ENCODE measurements around the gene ATP6V1C2. TPM values are rescaled to one million over a fixed set of nuclear protein-coding genes. Genes with fewer than 3 reads are reported as not detected.

Gene ATP6V1C2
- total and polyA plus RNA-seq, 9 of the 15 experiments (the other 6 are each of a cell fraction or from before 2014, with no cell fraction given): 0.01 to 0.31 (median 0.10) TPM; not detected in 4

GRCh38 chr2:10706033-10706432, 15.4 kb upstream of the ATP6V1C2 start:
- FAIRE-seq: no peak
- no peak for DNase-seq (ENCODE audit: extremely low read depth in 1 of 4, low spot score in 3 of 4)
- Histone ChIP-seq H2AFZ (ENCODE audit: low read depth, low read length) (no peak overlapping the region), H3K9me3 (replicated peaks; ENCODE audit: control insufficient read depth, insufficient read depth, low read depth, low read length) (no peaks in the 10 kb centered on the region), H3K9me1 (ENCODE audit: control insufficient read depth, insufficient read depth, low read length) (peaks cover 2% of the 10 kb centered on the region), H3K4me3 (no peak overlapping the region), H3K9ac (ENCODE audit: insufficient read depth in 1 of 2, low read depth in 2 of 2, low read length in 2 of 2) (no peak overlapping the region), H3K4me1 (replicated peaks in 1 of 2; ENCODE audit: control insufficient read depth in 2 of 2, insufficient read depth in 2 of 2, low read length in 2 of 2) (no peaks in the 10 kb centered on the region; a peak in 1 of 5 replicates), H3K27me3 (ENCODE audit: control insufficient read depth in 2 of 2, insufficient read depth in 2 of 2, low read length in 2 of 2) (peaks cover 25 to 49% of the 10 kb centered on the region in 2 experiments), H3K27ac (ENCODE audit: extremely low read depth, low read depth, low read length) (no peak overlapping the region), H3K36me3 (ENCODE audit: control insufficient read depth, insufficient read depth, low read length) (no peaks in the 10 kb centered on the region), H3K4me2 (ENCODE audit: insufficient read depth, low read length) (no peak overlapping the region), H4K20me1 (replicated peaks; ENCODE audit: control insufficient read depth, insufficient read depth, low read length) (no peaks in the 10 kb centered on the region), H3K79me2 (ENCODE audit: control insufficient read depth, insufficient read depth, low read length) (no peaks in the 10 kb centered on the region)
- WGBS (ENCODE audit: insufficient coverage, low coverage, missing lambda C conversion rate): 35% methylated on average over 5 of the region's 5 CpGs
- in situ Hi-C loops (cut with MboI) (no loop called here), intact Hi-C loops (cut with micrococcal nuclease) (no loop called here)
- BruUV-seq (replicated peaks): no TSS peak
- ATAC-seq: no peak
- POLR2A ChIA-PET: interaction anchor here (0.6 kb wide), 2 partner anchors 19 to 29 kb away, joined by 3 to 4 read pairs; no protein-coding TSS in a partner anchor
- CTCF ChIA-PET (ENCODE audit: low intra/inter-chr PET ratio): no interaction called here
- TF ChIP-seq ZNF639 (CRISPR knock-in tag; conservative IDR thresholded peaks at IDR 0.05 in 1 of 2, IDR thresholded peaks at IDR 0.05 in 1 of 2): no peak

DNA sequence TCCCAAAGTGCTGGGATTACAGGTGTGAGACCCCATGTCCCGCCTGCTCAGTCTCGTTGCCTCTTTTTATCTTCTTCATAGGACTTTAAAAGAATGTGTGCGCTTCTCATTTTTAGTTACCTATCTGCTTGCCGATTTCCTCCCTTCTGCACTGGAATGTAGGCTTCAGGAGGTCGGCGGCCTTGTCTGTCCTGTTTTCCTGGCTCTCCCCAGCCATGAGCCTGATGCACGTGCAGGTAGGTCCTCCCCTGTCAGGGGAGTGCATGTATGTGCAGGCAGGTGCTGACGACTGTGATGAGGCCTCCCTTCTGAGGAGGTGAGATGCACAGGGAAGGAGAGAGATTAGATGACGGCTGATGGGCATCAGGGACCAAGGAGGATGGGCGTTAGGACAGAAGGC, 13.6 kb upstream of the ATP6V1C2 start:
- Histone ChIP-seq H3K36me3 (ENCODE audit: control insufficient read depth, insufficient read depth, low read length) (no peaks in the 10 kb centered on the region), H3K79me2 (ENCODE audit: control insufficient read depth, insufficient read depth, low read length) (no peaks in the 10 kb centered on the region), H3K4me3 (no peak overlapping the region), H3K9ac (ENCODE audit: insufficient read depth in 1 of 2, low read depth in 2 of 2, low read length in 2 of 2) (0 out of 4 replicates have a peak overlapping the region, but pooled peaks of 1 of the 2 experiments have one; percentile 6), H3K9me3 (replicated peaks; ENCODE audit: control insufficient read depth, insufficient read depth, low read depth, low read length) (no peaks in the 10 kb centered on the region), H2AFZ (ENCODE audit: low read depth, low read length) (no peak overlapping the region), H4K20me1 (replicated peaks; ENCODE audit: control insufficient read depth, insufficient read depth, low read length) (no peaks in the 10 kb centered on the region), H3K27ac (ENCODE audit: extremely low read depth, low read depth, low read length) (no peak overlapping the region), H3K27me3 (ENCODE audit: control insufficient read depth in 2 of 2, insufficient read depth in 2 of 2, low read length in 2 of 2) (peaks cover 22 to 64% of the 10 kb centered on the region in 2 experiments), H3K4me2 (ENCODE audit: insufficient read depth, low read length) (no peak overlapping the region), H3K9me1 (ENCODE audit: control insufficient read depth, insufficient read depth, low read length) (peaks cover 2% of the 10 kb centered on the region), H3K4me1 (replicated peaks in 1 of 2; ENCODE audit: control insufficient read depth in 2 of 2, insufficient read depth in 2 of 2, low read length in 2 of 2) (no peaks in the 10 kb centered on the region; a peak in 1 of 5 replicates)
- CTCF ChIA-PET (ENCODE audit: low intra/inter-chr PET ratio): no interaction called here
- intact Hi-C loops (cut with micrococcal nuclease): no loop called here
- DNase-seq (ENCODE audit: extremely low read depth in 1 of 4, low spot score in 3 of 4): no peak
- POLR2A ChIA-PET: no interaction called here
- ATAC-seq: no peak
- in situ Hi-C loops (cut with MboI): no loop called here
- FAIRE-seq: no peak
- no TSS peak for BruUV-seq (replicated peaks)
- 3% methylated on average over 10 of the region's 10 CpGs for WGBS (ENCODE audit: insufficient coverage, low coverage, missing lambda C conversion rate)
- TF ChIP-seq CBX2 (IDR thresholded peaks at IDR 0.05; ENCODE audit: insufficient read depth, low read length, poor library complexity, severe bottlenecking): no peak
- TF ChIP-seq ZBTB8A (IDR thresholded peaks at IDR 0.05; ENCODE audit: partially characterized antibody): no peak
- no peak for TF ChIP-seq TBP (optimal IDR thresholded peaks at IDR 0.05; ENCODE audit: low read depth, low read length)
- no peak for TF ChIP-seq ZNF445 (CRISPR knock-in tag; IDR thresholded peaks at IDR 0.05; ENCODE audit: low read depth)
- TF ChIP-seq FOXA3 (CRISPR knock-in tag; conservative IDR thresholded peaks at IDR 0.05 in 1 of 2, IDR thresholded peaks at IDR 0.05 in 1 of 2): no peak
- TF ChIP-seq PHF21A (IDR thresholded peaks at IDR 0.05; ENCODE audit: borderline replicate concordance, low read depth): no peak
- TF ChIP-seq SOX6 (IDR thresholded peaks at IDR 0.05): no peak
- TF ChIP-seq, protein P1, sequence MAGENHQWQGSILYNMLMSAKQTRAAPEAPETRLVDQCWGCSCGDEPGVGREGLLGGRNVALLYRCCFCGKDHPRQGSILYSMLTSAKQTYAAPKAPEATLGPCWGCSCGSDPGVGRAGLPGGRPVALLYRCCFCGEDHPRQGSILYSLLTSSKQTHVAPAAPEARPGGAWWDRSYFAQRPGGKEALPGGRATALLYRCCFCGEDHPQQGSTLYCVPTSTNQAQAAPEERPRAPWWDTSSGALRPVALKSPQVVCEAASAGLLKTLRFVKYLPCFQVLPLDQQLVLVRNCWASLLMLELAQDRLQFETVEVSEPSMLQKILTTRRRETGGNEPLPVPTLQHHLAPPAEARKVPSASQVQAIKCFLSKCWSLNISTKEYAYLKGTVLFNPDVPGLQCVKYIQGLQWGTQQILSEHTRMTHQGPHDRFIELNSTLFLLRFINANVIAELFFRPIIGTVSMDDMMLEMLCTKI (IDR thresholded peaks at IDR 0.05; ENCODE audit: partially characterized antibody): no peak
- no peak for TF ChIP-seq GATA2 (CRISPR knock-in tag; IDR thresholded peaks at IDR 0.05)
- no peak for TF ChIP-seq HLTF (IDR thresholded peaks at IDR 0.05)
- no peak for TF ChIP-seq SRSF7 (optimal IDR thresholded peaks at IDR 0.05; ENCODE audit: low read depth, low read length)

Data from K562 (cell line).